Common myeloid progenitor, CD34-positive (primary cell): ENCODE data around the gene FUCA2.
"Not testable (repeated sequence)": the region's sequence is repeated elsewhere in the genome, so short reads cannot be mapped to it uniquely, and the experiment has no call there.

ENCODE experiments used
- CTCF ChIA-PET: fragments of 350-600 bp; sonication (Branson Sonifier 250); formaldehyde crosslinking; loops from one replicate; lab custom pipeline; 2021; ENCODE audit warnings: antibody characterized with exemption; lab: Charles Lee
- POLR2A ChIA-PET: fragments of 350-600 bp; sonication (Branson Sonifier 250); formaldehyde crosslinking; loops from one replicate; lab custom pipeline; 2021; ENCODE audit warnings: antibody characterized with exemption; lab: Charles Lee
- DNase-seq, 3 donors: peaks; one replicate each; pipeline versions ENCODE4 v3.0.0 to v3.0.0-alpha.2; 2013
- H3K27ac ChIP-seq, 2 experiments: 1 replicate in 1 of 2; 2 replicates in 1 of 2; pipeline ENCODE4 v1.7.0; 2013; ENCODE audit warnings: inconsistent platforms in 2 of 2, low read length in 2 of 2, mild to moderate bottlenecking in 2 of 2, low read depth in 1 of 2, moderate library complexity in 1 of 2; ENCODE audit not compliant: severe bottlenecking in 2 of 2, insufficient read depth in 1 of 2, poor library complexity in 1 of 2
- H3K27me3 ChIP-seq, 5 experiments: replicated peaks in 2 of 5; 1 replicate in 3 of 5; 2 replicates in 2 of 5; pipeline versions ENCODE4 v1.6.1 to v1.7.0; 2013; ENCODE audit warnings: low read length in 4 of 5, mild to moderate bottlenecking in 2 of 5, moderate library complexity in 2 of 5, inconsistent platforms in 1 of 5; ENCODE audit not compliant: insufficient read depth in 5 of 5, control insufficient read depth in 4 of 5
- H3K36me3 ChIP-seq, 4 experiments: 1 replicate in 2 of 4; 2 replicates in 2 of 4; pipeline versions ENCODE4 v1.6.1 to v1.7.0; 2013; ENCODE audit warnings: low read length in 3 of 4, control low read depth in 1 of 4, mild to moderate bottlenecking in 1 of 4; ENCODE audit not compliant: control insufficient read depth in 4 of 4, insufficient read depth in 4 of 4
- H3K4me1 ChIP-seq, 4 experiments: 1 replicate in 3 of 4; 2 replicates in 1 of 4; pipeline versions ENCODE4 v1.6.1 to v1.7.1; 2013; ENCODE audit warnings: low read length in 3 of 4, mild to moderate bottlenecking in 3 of 4, control low read depth in 1 of 4, inconsistent platforms in 1 of 4, moderate library complexity in 1 of 4; ENCODE audit not compliant: control insufficient read depth in 4 of 4, insufficient read depth in 4 of 4; ENCODE audit errors: control extremely low read depth in 1 of 4
- H3K4me3 ChIP-seq, 7 experiments: 1 replicate in 4 of 7; 2 replicates in 3 of 7; pipeline versions ENCODE4 v1.5.1 to v1.7.0; 2013; ENCODE audit warnings: mild to moderate bottlenecking in 7 of 7, low read length in 6 of 7, moderate library complexity in 6 of 7, inconsistent platforms in 2 of 7, low read depth in 2 of 7, control low read depth in 1 of 7; ENCODE audit not compliant: insufficient read depth in 4 of 7, control insufficient read depth in 1 of 7; ENCODE audit errors: extremely low read depth in 1 of 7
- H3K9me3 ChIP-seq, 5 experiments: 1 replicate in 4 of 5; 2 replicates in 1 of 5; pipeline versions ENCODE4 v1.6.1 to v1.7.1; 2013; ENCODE audit warnings: low read length in 4 of 5, mild to moderate bottlenecking in 2 of 5, inconsistent platforms in 1 of 5, low read depth in 1 of 5, moderate library complexity in 1 of 5; ENCODE audit not compliant: control insufficient read depth in 4 of 5, insufficient read depth in 2 of 5; ENCODE audit errors: control extremely low read depth in 1 of 5
- WGBS: methylation state at CpG from one replicate; pipeline ENCODE4 v1.1.5; 2013; ENCODE audit not compliant: insufficient coverage; 5-methylcytosine and 5-hydroxymethylcytosine counted together

The FUCA2 gene

DNA sequence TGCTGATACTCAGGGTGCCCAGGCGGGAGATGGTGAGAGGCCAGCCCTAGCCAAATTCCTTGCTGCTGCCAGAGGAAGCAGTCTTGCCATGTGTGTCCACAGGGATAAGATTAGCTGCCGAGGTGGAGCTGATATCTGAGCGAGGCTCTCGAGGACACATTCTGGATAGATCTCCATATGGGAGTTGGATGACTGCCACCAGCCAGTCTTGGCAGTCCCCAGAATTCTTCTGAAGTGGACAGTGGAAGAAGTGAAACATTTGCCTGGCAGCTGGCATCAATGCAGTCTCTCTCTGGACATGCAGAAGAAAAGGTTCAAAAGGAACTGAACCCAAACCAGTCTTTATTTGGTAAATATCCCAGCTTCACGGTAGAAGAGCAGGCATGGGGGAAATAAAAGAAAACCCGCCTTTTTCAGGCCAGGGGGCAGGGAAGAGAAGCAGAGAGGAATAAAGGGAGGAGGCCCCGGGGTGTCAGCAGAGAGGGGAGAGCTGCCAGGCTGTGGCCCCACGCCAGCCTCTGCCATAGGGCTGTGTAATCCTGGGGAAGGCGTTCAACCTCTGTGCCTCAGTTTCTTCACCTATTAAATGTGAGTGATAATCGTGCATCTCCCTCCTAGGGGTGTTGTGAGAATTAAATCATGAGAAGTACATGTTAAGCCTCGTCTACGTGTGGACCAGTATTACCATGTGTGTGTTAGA is 3.7 kb upstream of the FUCA2 start:
- Histone ChIP-seq H3K4me3 (no peak overlapping the region), H3K9me3 (peaks cover 0 to 1% (median 0%) of the 10 kb centered on the region in 5 experiments), H3K27ac (no peak overlapping the region), H3K4me1 (peaks cover 0 to 19% (median 14%) of the 10 kb centered on the region in 4 experiments), H3K27me3 (no peaks in the 10 kb centered on the region), H3K36me3 (no peaks in the 10 kb centered on the region)
- ChIA-PET POLR2A (no interaction called here), CTCF (no interaction called here)
- WGBS: 95% methylated on average over 11 of the region's 12 CpGs
- DNase-seq: no peak

DNA sequence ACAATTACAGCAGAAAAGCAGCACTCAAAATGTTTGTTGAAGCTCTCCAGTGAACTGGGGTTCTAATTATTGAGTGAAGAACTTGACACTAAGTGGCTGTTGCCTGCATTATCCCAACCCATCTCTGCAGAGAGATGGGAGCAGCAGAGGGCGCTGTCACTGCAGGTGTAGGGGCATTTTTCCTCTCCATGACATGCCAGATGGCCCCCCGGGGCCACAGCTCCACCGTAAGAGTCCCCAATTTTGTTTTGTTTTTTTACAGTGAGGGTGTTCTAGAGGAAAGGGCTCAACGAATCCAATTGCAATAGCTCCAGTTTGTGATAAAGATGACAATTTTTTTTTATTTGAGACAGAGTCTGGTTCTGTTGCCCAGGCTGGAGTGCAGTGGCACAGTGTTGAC is 1.9 kb upstream of the FUCA2 start:
- peak; percentile 29 to 51 (median 45) for DNase-seq
- ChIA-PET CTCF (interaction anchor here (0.8 to 2.4 kb wide), 12 partner anchors 9 to 575 kb away, joined by 3 to 7 read pairs (median 4); no protein-coding TSS in a partner anchor), POLR2A (no interaction called here)
- no peak overlapping the region for H3K27ac ChIP-seq
- 96% methylated on average over 2 of the region's 4 CpGs for WGBS
- peaks cover 0 to under 1% (median 0%) of the 10 kb centered on the region in 4 experiments for H3K36me3 ChIP-seq
- no peaks in the 10 kb centered on the region for H3K9me3 ChIP-seq
- H3K4me1 ChIP-seq: peaks cover 0 to 19% (median 16%) of the 10 kb centered on the region in 4 experiments
- H3K27me3 ChIP-seq: no peaks in the 10 kb centered on the region
- H3K4me3 ChIP-seq: no peak overlapping the region

DNA sequence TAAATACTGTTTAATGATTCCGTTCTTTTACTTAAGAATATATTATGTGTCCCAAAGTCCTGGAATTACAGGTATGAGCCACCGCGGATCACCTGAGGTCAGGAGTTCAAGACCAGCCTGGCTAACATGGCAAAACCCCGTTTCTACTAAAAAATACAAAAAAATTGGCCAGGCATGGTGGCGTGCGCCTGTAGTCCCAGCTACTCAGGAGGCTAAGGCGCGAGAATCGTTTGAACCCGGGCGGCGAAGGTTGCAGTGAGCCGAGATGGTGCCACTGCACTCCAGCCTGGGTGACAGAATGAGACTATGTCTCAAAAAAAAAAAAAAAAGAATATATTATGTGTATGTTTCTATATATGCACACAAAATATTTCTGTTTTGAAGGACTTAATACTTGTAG is 1.2 kb downstream of the FUCA2 start:
- H3K9me3 ChIP-seq, H3K27me3 ChIP-seq, POLR2A ChIA-PET, H3K27ac ChIP-seq, CTCF ChIA-PET, DNase-seq: not testable (repeated sequence)
- H3K4me1 ChIP-seq: peaks cover 0 to 19% (median 12%) of the 10 kb centered on the region in 4 experiments
- 98% methylated on average over 6 of the region's 13 CpGs for WGBS
- H3K4me3 ChIP-seq: peak overlapping the region in 2 of 7 experiments; percentile 74 to 77
- H3K36me3 ChIP-seq: peaks cover 2 to 14% (median 8%) of the 10 kb centered on the region in 4 experiments

DNA sequence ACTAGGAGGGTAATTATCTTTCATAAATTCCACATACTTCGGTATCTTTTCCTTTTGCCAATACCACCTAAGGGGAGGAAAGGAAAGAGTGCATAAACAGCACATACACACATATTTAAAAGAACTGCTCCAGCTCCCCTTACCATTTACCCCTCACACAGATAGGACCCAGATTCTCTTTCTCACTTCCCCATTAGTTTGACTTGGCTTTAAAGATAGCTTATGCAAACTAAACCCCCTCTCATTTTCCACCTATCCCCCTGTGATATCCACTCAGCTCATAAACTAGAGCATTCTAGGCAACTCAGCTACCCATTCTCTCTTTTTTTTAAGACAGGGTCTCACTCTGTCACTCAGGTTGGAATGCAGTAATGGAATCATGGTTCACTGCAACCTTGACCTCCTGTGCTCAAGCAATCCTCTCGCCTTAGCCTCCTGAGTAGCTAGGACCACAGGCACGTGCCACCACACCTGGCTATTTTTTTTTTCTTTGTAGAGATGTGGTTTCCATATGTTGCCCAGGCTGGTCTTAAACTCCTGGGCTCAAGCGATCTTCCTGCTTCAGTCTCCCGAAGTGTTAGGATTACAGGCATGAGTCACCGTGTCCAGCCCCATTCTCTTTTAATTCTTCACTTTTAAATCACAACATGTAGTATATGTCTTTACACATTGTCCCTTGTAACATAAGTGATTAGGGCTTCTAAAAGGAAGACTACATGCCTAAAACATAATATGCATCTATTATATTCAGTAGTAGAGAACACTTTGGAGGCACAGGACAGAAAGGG is 4.0 kb downstream of the FUCA2 start:
- H3K4me1 ChIP-seq: peaks cover 0 to 19% (median 12%) of the 10 kb centered on the region in 4 experiments
- ChIA-PET CTCF (no interaction called here), POLR2A (no interaction called here)
- no peak overlapping the region for H3K27ac ChIP-seq
- no peaks in the 10 kb centered on the region for H3K9me3 ChIP-seq
- no peak overlapping the region for H3K4me3 ChIP-seq
- H3K27me3 ChIP-seq: no peaks in the 10 kb centered on the region
- peaks cover 7 to 22% (median 11%) of the 10 kb centered on the region in 4 experiments for H3K36me3 ChIP-seq
- no peak for DNase-seq
- 97% methylated on average over 3 of the region's 6 CpGs for WGBS

DNA sequence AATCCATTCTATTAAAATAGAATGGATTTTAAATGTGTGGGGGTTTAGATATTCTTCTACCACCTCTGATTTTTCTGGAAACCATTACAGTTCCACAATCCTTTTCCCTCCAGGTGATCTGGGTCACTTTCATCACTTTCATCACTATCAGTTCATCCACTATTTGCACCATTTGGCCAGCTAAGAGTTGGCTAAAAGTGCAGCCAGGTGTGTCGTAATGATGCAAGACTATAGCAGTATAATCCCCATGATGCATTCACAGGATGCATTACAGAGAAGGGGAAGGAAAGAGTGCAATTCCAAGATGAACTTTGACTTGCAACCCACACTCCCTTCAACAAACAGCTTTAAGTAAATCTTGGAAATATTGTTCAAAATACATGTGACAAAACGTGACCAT is 4.9 kb downstream of the FUCA2 start:
- Histone ChIP-seq H3K27ac (no peak overlapping the region), H3K27me3 (no peaks in the 10 kb centered on the region), H3K4me1 (peaks cover 0 to 16% (median 9%) of the 10 kb centered on the region in 4 experiments), H3K9me3 (no peaks in the 10 kb centered on the region), H3K4me3 (no peak overlapping the region), H3K36me3 (peaks cover 7 to 26% (median 12%) of the 10 kb centered on the region in 4 experiments)
- ChIA-PET CTCF (no interaction called here), POLR2A (no interaction called here)
- no peak for DNase-seq
- WGBS: 100% methylated on average over 2 of the region's 2 CpGs

DNA sequence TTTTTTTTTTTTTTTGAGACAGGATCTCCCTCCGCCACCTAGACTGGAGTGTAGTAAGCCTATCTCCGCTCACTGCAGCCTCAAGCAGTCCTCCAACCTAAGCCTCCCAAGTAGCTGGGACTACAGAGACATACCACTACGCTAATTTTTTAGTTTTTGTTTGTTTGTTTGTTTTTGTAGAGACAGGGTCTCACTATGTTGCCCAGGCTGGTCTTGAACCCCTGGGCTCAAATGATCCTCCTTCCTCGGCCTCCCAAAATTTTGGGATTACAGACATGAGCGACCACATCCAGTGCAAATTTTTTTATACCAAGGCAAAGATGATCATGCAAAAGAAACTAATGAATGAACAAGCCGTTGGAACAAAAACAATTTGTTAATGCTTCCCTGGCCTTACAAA is 5.3 kb downstream of the FUCA2 start:
- 100% methylated on average over 1 of the region's 6 CpGs for WGBS
- CTCF ChIA-PET: interaction anchor here (1.6 kb wide), 2 partner anchors 13 to 19 kb away, joined by 4 to 7 read pairs; no protein-coding TSS in a partner anchor

More for the DNA sequence above, 5.3 kb downstream of the FUCA2 start:
- H3K27ac ChIP-seq: no peak overlapping the region
- POLR2A ChIA-PET: no interaction called here
- no peaks in the 10 kb centered on the region for H3K9me3 ChIP-seq
- H3K4me3 ChIP-seq: no peak overlapping the region
- no peaks in the 10 kb centered on the region for H3K27me3 ChIP-seq
- peaks cover 0 to 13% (median 5%) of the 10 kb centered on the region in 4 experiments for H3K4me1 ChIP-seq
- peaks cover 7 to 26% (median 14%) of the 10 kb centered on the region in 4 experiments for H3K36me3 ChIP-seq
- no peak for DNase-seq
